ENCODE measurements around the gene RASD2.

Gene RASD2

GRCh38 chr22:35525687-35526332 is 14.8 kb upstream of the RASD2 start:
- peaks cover 4% of the 10 kb centered on the region for H3K9me3 Mint-ChIP-seq
- H3K36me3 Mint-ChIP-seq (ENCODE audit: low read depth), result no peaks in the 10 kb centered on the region
- no peak overlapping the region for H3K27ac Mint-ChIP-seq

DNA sequence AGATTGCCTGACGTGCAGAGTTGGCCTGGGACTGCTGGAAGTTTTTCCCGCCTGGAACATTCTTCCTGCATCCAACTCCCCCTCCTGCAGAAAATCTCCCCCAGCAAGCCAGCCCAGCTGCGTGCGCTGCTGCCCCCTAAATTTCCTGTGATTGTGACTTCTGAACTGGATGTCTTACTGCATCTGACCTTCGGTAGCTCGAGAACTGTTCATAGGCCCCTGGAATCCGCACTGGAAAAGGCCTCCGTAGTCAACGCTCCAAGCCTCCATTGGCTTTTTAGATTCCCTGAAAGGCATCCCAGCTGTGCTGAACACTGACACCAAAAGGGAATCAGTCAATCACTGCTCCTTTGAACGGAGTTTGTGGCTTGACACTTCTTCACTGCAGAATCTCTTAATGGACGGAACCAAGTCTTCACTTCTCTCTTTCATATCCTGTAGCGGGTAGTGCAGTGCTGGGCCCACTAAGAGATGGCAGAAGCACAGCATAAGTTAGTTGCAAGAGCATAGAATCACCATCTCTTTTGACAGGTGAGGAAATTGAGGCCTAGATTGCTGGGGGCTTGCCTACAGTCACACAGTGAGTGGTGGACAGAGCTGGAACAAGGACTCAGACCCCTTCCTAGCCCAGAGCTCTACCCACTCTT is 14.2 kb upstream of the RASD2 start:
- Mint-ChIP-seq H3K36me3 (ENCODE audit: low read depth) (no peaks in the 10 kb centered on the region), H3K4me1 (ENCODE audit: low read depth) (no peaks in the 10 kb centered on the region), H3K9me3 (peaks cover 4% of the 10 kb centered on the region), H3K27ac (no peak overlapping the region), H3K4me3 (no peak overlapping the region), H3K27me3 (peaks cover 18% of the 10 kb centered on the region)
- DNase-seq, result no peak

More at GRCh38 chr22:35525687-35526332, 14.8 kb upstream of the RASD2 start:
- no peak for DNase-seq
- Mint-ChIP-seq H3K27me3 (peaks cover 24% of the 10 kb centered on the region), H3K4me1 (ENCODE audit: low read depth) (no peaks in the 10 kb centered on the region), H3K4me3 (no peak overlapping the region)

DNA sequence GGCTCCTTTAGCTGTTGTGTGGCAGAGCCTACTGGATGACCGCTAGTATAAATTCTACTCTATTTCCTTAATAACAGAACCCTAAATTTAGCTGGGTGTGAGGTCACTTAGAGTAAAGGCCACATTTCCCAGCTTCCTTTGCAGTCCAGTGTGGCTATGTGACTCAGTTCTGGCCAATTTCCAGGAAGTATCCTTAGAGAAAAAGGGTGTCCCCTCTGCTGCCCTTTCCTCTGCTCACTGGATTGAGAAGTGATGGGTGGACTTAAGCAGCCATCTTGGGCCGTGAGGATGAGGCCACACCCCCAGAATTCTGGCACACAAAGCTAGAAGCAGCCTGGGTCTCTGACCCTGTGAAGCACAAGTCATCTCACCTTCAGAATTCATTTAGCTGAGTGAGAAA is 11.7 kb upstream of the RASD2 start:
- Mint-ChIP-seq H3K4me1 (ENCODE audit: low read depth) (no peaks in the 10 kb centered on the region), H3K4me3 (no peak overlapping the region), H3K27me3 (no peaks in the 10 kb centered on the region), H3K9me3 (peaks cover 4% of the 10 kb centered on the region), H3K36me3 (ENCODE audit: low read depth) (no peaks in the 10 kb centered on the region), H3K27ac (no peak overlapping the region)
- no peak for DNase-seq

GRCh38 chr22:35530700-35531099 is 9.9 kb upstream of the RASD2 start:
- Mint-ChIP-seq H3K4me3 (no peak overlapping the region), H3K4me1 (ENCODE audit: low read depth) (no peaks in the 10 kb centered on the region), H3K36me3 (ENCODE audit: low read depth) (no peaks in the 10 kb centered on the region), H3K27ac (no peak overlapping the region), H3K9me3 (peaks cover 4% of the 10 kb centered on the region), H3K27me3 (no peaks in the 10 kb centered on the region)
- DNase-seq, result no peak

DNA sequence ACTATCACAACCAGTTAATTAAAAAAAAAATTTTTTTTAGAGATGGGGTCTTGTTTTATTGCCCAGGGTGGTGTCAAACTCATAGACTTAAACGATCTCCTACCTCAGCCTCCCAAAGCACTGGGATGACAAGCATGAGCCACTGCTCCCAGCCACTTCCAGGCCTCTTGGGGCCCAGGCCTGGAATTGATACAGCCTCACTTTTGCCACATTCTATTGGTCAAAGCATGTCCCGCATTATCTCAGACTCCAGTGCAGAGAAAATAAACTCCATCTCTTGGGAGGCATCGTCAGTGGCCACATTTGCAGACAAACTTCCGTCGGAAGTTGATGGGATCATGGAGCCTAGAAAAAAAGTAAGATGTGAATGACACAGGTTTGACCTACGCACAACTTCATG is 9.4 kb upstream of the RASD2 start:
- Mint-ChIP-seq H3K27me3 (no peaks in the 10 kb centered on the region), H3K27ac (no peak overlapping the region), H3K4me1 (ENCODE audit: low read depth) (no peaks in the 10 kb centered on the region), H3K4me3 (no peak overlapping the region), H3K36me3 (ENCODE audit: low read depth) (no peaks in the 10 kb centered on the region), H3K9me3 (peaks cover 4% of the 10 kb centered on the region)
- DNase-seq, result no peak

DNA sequence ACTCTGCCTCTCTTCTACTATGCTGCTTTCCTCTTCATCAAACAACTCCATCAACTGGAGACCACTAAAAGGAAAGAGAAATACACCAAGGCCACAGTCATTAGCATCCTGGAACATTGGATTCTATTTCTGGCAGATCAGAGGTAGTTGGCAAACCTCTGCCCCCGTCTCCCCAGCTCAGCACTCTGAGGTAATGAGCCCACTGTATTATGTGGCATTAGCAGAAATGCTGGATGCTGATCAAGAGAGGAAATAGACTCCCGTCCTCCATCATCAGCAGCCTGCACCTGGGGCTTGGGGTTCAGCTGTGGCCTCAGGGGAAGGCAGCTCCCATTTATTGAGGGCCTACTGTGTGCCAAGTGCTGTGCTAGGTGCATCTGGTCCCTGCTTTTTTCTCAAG is 9.0 kb upstream of the RASD2 start:
- no peaks in the 10 kb centered on the region for H3K36me3 Mint-ChIP-seq (ENCODE audit: low read depth)
- H3K4me3 Mint-ChIP-seq, result no peak overlapping the region
- H3K27me3 Mint-ChIP-seq, result no peaks in the 10 kb centered on the region
- H3K27ac Mint-ChIP-seq, result no peak overlapping the region
- peaks cover 4% of the 10 kb centered on the region for H3K9me3 Mint-ChIP-seq
- no peak for DNase-seq
- no peaks in the 10 kb centered on the region for H3K4me1 Mint-ChIP-seq (ENCODE audit: low read depth)

DNA sequence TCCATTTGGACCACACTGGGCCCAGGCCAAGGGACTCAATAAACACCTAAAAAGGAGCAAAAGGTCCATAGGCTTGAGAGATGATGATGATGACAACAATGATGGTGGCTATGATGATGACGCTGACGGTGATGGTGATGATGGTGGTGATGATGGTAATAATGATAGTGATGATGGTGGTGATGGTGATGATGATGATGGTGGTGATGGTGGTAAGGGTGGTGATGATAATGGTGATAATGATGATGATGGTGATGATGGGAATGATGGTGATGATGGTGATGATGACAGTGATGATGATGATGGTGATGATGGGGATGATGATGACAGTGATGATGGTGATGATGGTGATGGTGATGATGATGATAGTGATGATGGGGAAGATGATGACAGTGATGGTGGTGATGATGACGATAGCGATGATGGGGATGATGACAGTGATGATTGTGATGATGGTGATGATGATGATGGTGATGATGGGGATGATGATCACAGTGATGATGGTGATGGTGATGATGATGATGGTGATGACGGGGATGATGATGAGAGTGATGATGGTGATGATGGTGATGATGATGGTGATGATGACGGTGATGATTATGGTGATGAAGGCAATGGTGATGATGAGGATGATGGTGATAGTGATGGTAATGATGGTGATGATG is 7.1 kb upstream of the RASD2 start:
- Mint-ChIP-seq H3K9me3 (peaks cover 4% of the 10 kb centered on the region), H3K27me3 (peaks cover 2% of the 10 kb centered on the region), H3K36me3 (ENCODE audit: low read depth) (no peaks in the 10 kb centered on the region), H3K4me3 (no peak overlapping the region), H3K4me1 (ENCODE audit: low read depth) (no peaks in the 10 kb centered on the region), H3K27ac (no peak overlapping the region)
- DNase-seq, result no peak

DNA sequence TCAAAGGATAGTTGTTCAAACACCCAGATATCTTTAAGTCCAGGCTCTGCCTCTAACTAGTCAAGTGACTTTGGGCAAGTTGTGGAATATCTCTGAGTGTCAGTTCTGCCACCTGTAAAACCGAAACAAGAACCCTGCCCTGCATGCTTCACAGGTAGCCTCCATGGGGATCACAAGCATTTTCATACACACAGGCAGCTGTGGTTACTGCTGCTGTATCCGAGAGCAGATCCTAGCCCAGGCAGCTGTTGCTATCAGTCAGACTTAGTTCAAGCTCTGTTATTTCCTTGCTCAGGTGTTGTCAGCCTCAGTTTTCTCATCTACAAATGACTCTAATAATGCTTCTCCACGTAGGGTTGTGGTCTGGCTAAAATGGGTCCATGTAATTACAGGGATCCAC is 6.5 kb upstream of the RASD2 start:
- H3K27ac Mint-ChIP-seq, result no peak overlapping the region
- H3K36me3 Mint-ChIP-seq (ENCODE audit: low read depth), result no peaks in the 10 kb centered on the region
- no peak overlapping the region for H3K4me3 Mint-ChIP-seq
- no peaks in the 10 kb centered on the region for H3K4me1 Mint-ChIP-seq (ENCODE audit: low read depth)
- no peak for DNase-seq
- peaks cover 5% of the 10 kb centered on the region for H3K27me3 Mint-ChIP-seq
- peaks cover 4% of the 10 kb centered on the region for H3K9me3 Mint-ChIP-seq

GRCh38 chr22:35537232-35537631 is 3.4 kb upstream of the RASD2 start:
- Mint-ChIP-seq H3K27ac (no peak overlapping the region), H3K36me3 (ENCODE audit: low read depth) (no peaks in the 10 kb centered on the region), H3K4me3 (no peak overlapping the region), H3K27me3 (peaks cover 18% of the 10 kb centered on the region), H3K4me1 (ENCODE audit: low read depth) (peaks cover 2% of the 10 kb centered on the region), H3K9me3 (no peaks in the 10 kb centered on the region)
- DNase-seq, result no peak

- Mint-ChIP-seq H3K36me3 (ENCODE audit: low read depth) (no peaks in the 10 kb centered on the region), H3K9me3 (no peaks in the 10 kb centered on the region), H3K27me3 (peaks cover 32% of the 10 kb centered on the region), H3K4me3 (no peak overlapping the region), H3K4me1 (ENCODE audit: low read depth) (peaks cover 2% of the 10 kb centered on the region), H3K27ac (no peak overlapping the region)
- DNase-seq, result peak; percentile 59
Observed at GRCh38 chr22:35538801-35539321, 1.8 kb upstream of the RASD2 start.

DNA sequence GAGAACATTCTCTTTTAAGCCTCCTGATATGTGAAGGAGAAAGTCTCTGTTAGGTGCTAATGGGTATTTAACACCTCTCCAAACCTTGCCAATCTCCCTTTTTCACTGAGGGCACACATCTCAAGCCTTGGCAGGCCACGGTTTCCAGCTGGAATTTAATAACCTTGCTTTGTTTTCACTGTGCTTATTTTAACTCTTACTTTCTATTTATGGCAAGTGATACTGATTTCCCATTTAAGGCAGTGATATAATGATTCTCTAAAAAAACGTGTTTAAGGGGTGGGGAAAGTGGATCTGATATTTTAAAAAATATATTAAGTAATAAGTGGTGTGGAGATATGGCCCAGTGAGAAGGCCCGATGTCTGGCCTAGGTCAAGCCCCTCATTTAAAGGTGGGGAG is 1.1 kb upstream of the RASD2 start:
- H3K27ac Mint-ChIP-seq, result no peak overlapping the region
- no peaks in the 10 kb centered on the region for H3K9me3 Mint-ChIP-seq
- H3K4me1 Mint-ChIP-seq (ENCODE audit: low read depth), result peaks cover 2% of the 10 kb centered on the region
- H3K27me3 Mint-ChIP-seq, result peaks cover 37% of the 10 kb centered on the region
- H3K36me3 Mint-ChIP-seq (ENCODE audit: low read depth), result no peaks in the 10 kb centered on the region
- no peak for DNase-seq
- peak overlapping the region; percentile 41 for H3K4me3 Mint-ChIP-seq

DNA sequence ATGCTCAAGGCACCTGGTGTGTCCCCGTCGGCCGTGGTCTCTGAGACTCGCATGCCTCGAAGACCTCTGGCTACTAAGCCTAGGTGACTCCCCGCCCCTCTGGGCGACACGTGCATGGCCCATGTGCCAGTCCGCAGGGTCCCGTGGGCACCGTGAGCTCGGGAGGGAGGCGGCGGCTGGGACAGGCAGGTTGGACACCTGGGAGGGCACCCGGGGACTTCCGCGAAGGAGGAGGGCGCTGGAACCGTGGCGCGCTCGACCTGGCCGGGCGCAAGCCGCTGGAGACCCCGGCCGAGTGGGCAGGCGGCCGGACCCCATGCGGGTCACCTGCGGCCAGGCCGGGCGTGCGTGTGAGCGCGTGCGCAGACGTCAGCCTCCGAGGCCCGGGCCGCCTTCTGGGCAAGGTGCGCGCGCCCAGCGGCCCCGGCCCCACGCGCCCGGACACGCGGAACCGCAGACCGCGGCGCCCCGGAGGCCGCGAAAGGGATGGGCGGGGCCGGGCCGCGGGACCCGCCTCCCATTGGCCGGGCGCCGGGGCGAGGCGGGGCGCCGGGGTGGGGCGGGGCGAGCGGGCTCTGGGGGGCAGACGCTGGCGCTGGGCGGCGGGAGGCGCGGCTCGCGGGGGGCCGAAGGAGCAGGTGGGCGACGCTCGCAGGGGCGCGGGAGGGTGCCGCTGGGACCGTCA is 579 bp upstream of the RASD2 start:
- H3K9me3 Mint-ChIP-seq, result no peaks in the 10 kb centered on the region

GRCh38 chr22:35541254-35541748 is 670 bp downstream of the RASD2 start:
- Mint-ChIP-seq H3K36me3 (ENCODE audit: low read depth) (no peaks in the 10 kb centered on the region), H3K9me3 (no peaks in the 10 kb centered on the region), H3K4me3 (no peak overlapping the region), H3K4me1 (ENCODE audit: low read depth) (peaks cover 2% of the 10 kb centered on the region), H3K27ac (no peak overlapping the region), H3K27me3 (peaks cover 44% of the 10 kb centered on the region)
- no peak for DNase-seq

More for the DNA sequence above, 579 bp upstream of the RASD2 start:
- DNase-seq, result peak; percentile 85
- Mint-ChIP-seq H3K36me3 (ENCODE audit: low read depth) (no peaks in the 10 kb centered on the region), H3K27ac (no peak overlapping the region), H3K4me1 (ENCODE audit: low read depth) (peaks cover 2% of the 10 kb centered on the region), H3K4me3 (peak overlapping the region; percentile 75), H3K27me3 (peaks cover 42% of the 10 kb centered on the region)

GRCh38 chr22:35542157-35542938 is 1.7 kb downstream of the RASD2 start:
- Mint-ChIP-seq H3K27me3 (peaks cover 44% of the 10 kb centered on the region), H3K9me3 (no peaks in the 10 kb centered on the region), H3K4me1 (ENCODE audit: low read depth) (peaks cover 2% of the 10 kb centered on the region), H3K27ac (no peak overlapping the region), H3K4me3 (no peak overlapping the region), H3K36me3 (ENCODE audit: low read depth) (no peaks in the 10 kb centered on the region)
- no peak for DNase-seq

Measured in activated T-cell treated with anti-CD3 and anti-CD28 coated beads, Interleukin-2, amount 50 U/mL, for 24 hours (primary cell).